HepG2 (cell line): Measurements from ENCODE around the gene PCDHA6.
"Not testable (repeated sequence)": the region's sequence is repeated elsewhere in the genome, so short reads cannot be mapped to it uniquely, and the experiment has no call there.

Experiments
- BRD4 ChIP-seq: sonication (generic); formaldehyde crosslinking; IDR thresholded peaks from 2 replicates; pipeline ENCODE4 v1.4.0; 2020; ENCODE audit warnings: missing genetic modification reagents
- MAX ChIP-seq: IDR thresholded peaks from 2 replicates; pipeline ENCODE4 v1.6.1; 2012; ENCODE audit warnings: inconsistent platforms
- NPAS2 ChIP-seq: sonication (generic); formaldehyde crosslinking; IDR thresholded peaks from 2 replicates; pipeline ENCODE4 v1.8.0; 2022; ENCODE audit warnings: mild to moderate bottlenecking, missing genetic modification reagents, borderline replicate concordance
- POLR2AphosphoS5 ChIP-seq: IDR thresholded peaks from 2 replicates; pipeline ENCODE4 v1.6.1; 2012; ENCODE audit warnings: low read depth, low read length
- ZSCAN29 ChIP-seq: sonication (generic); formaldehyde crosslinking; conservative IDR thresholded peaks from 2 replicates; pipeline ENCODE4 v1.4.0; 2020; ENCODE audit warnings: mild to moderate bottlenecking, missing genetic modification reagents

DNA sequence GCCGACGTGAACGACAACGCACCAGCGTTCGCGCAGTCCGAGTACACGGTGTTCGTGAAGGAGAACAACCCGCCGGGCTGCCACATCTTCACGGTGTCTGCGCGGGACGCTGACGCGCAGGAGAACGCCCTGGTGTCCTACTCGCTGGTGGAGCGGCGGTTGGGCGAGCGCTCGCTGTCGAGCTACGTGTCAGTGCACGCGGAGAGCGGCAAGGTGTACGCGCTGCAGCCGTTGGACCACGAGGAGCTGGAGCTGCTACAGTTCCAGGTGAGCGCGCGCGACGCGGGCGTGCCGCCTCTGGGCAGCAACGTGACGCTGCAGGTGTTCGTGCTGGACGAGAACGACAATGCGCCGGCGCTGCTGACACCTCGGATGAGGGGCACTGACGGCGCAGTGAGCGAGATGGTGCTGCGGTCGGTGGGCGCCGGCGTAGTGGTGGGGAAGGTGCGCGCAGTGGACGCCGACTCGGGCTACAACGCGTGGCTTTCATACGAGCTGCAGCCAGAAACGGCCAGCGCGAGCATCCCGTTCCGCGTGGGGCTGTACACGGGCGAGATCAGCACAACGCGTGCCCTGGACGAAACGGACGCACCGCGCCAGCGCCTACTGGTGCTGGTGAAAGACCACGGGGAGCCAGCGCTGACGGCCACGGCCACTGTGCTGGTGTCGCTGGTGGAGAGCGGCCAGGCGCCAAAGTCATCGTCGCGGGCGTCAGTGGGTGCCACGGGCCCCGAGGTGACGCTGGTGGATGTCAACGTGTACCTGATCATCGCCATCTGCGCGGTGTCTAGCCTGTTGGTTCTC is 22.3 kb downstream of the PCDHA6 start:
- TF ChIP-seq ZSCAN29; BRD4 (CRISPR knock-in tag); NPAS2 (CRISPR knock-in tag); MAX; POLR2AphosphoS5: not testable (repeated sequence)
